ENCODE data around the gene PLA2G4A.

Gene PLA2G4A

GRCh38 chr1:186792870-186793581 is 35.7 kb upstream of the PLA2G4A start:
- DNase-seq (ENCODE audit: low read depth in 1 of 2, low spot score in 1 of 2), result no peak
- no peak for TF ChIP-seq GABPA (IDR thresholded peaks at IDR 0.05; ENCODE audit: low read depth)
- TF ChIP-seq SPI1 (IDR thresholded peaks at IDR 0.05; ENCODE audit: borderline replicate concordance, low read depth), result no peak
- no peak for TF ChIP-seq CTCF (IDR thresholded peaks at IDR 0.05; ENCODE audit: insufficient read depth, low read length)
- TF ChIP-seq POLR2AphosphoS5 (IDR thresholded peaks at IDR 0.05; ENCODE audit: low read depth), result no peak
- TF ChIP-seq, protein P1, sequence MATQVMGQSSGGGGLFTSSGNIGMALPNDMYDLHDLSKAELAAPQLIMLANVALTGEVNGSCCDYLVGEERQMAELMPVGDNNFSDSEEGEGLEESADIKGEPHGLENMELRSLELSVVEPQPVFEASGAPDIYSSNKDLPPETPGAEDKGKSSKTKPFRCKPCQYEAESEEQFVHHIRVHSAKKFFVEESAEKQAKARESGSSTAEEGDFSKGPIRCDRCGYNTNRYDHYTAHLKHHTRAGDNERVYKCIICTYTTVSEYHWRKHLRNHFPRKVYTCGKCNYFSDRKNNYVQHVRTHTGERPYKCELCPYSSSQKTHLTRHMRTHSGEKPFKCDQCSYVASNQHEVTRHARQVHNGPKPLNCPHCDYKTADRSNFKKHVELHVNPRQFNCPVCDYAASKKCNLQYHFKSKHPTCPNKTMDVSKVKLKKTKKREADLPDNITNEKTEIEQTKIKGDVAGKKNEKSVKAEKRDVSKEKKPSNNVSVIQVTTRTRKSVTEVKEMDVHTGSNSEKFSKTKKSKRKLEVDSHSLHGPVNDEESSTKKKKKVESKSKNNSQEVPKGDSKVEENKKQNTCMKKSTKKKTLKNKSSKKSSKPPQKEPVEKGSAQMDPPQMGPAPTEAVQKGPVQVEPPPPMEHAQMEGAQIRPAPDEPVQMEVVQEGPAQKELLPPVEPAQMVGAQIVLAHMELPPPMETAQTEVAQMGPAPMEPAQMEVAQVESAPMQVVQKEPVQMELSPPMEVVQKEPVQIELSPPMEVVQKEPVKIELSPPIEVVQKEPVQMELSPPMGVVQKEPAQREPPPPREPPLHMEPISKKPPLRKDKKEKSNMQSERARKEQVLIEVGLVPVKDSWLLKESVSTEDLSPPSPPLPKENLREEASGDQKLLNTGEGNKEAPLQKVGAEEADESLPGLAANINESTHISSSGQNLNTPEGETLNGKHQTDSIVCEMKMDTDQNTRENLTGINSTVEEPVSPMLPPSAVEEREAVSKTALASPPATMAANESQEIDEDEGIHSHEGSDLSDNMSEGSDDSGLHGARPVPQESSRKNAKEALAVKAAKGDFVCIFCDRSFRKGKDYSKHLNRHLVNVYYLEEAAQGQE (IDR thresholded peaks at IDR 0.05; ENCODE audit: insufficient replicate concordance, low read depth), result no peak
- H3K27ac ChIP-seq (replicated peaks), result no peak overlapping the region
- H3K27me3 ChIP-seq (ENCODE audit: insufficient read depth, poor library complexity, severe bottlenecking), result no peaks in the 10 kb centered on the region
- H3K4me3 ChIP-seq (replicated peaks; ENCODE audit: insufficient read depth, low read length), result no peak overlapping the region

DNA sequence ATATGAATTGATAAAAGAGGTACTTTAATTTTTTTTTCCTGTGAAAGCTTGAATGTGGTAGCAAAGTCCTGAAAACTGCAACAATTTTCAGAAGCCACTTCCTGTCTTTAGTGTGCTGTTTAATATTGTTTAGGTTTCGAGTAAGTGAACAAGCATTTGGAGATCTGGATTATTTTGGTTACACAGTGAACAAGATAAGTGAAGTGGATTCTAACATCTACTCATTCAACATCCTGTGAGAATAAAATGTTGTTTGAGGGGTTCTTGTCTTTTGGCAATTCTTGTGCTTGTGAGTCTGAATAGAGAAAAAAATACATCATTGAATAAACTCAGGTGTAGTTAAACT is 35.2 kb upstream of the PLA2G4A start:
- Histone ChIP-seq H3K27ac (replicated peaks) (no peak overlapping the region), H3K27me3 (ENCODE audit: insufficient read depth, poor library complexity, severe bottlenecking) (no peaks in the 10 kb centered on the region), H3K4me3 (replicated peaks; ENCODE audit: insufficient read depth, low read length) (no peak overlapping the region)
- no peak for TF ChIP-seq POLR2AphosphoS5 (IDR thresholded peaks at IDR 0.05; ENCODE audit: low read depth)
- TF ChIP-seq CTCF (IDR thresholded peaks at IDR 0.05; ENCODE audit: insufficient read depth, low read length), result no peak
- DNase-seq (ENCODE audit: low read depth in 1 of 2, low spot score in 1 of 2), result no peak

GRCh38 chr1:186798960-186799688 is 29.6 kb upstream of the PLA2G4A start:
- no peak for DNase-seq (ENCODE audit: low read depth in 1 of 2, low spot score in 1 of 2)
- no peak overlapping the region for H3K27ac ChIP-seq (replicated peaks)
- no peak overlapping the region for H3K4me3 ChIP-seq (replicated peaks; ENCODE audit: insufficient read depth, low read length)
- no peak for TF ChIP-seq POLR2AphosphoS5 (IDR thresholded peaks at IDR 0.05; ENCODE audit: low read depth)
- TF ChIP-seq SPI1 (IDR thresholded peaks at IDR 0.05; ENCODE audit: borderline replicate concordance, low read depth), result no peak
- TF ChIP-seq GABPA (IDR thresholded peaks at IDR 0.05; ENCODE audit: low read depth), result no peak
- no peak for TF ChIP-seq CTCF (IDR thresholded peaks at IDR 0.05; ENCODE audit: insufficient read depth, low read length)
- no peaks in the 10 kb centered on the region for H3K27me3 ChIP-seq (ENCODE audit: insufficient read depth, poor library complexity, severe bottlenecking)

DNA sequence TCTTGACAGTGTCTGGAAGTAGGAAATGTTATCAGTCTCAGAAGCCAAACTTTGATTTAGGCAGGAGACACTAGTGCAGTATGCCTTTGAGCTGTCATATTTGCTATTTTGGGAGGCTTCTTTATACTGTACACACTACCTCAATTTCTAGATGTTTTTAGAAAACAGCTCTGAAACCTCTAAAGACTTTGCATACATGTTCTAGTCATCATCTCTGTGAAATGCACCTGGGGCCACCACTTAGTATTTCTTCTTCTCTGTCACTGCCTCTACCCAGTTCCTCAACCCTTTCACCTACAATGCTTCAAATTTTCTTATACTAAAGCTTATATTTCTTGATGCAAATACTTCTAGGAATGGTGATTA is 29.1 kb upstream of the PLA2G4A start:
- H3K27ac ChIP-seq (replicated peaks), result no peak overlapping the region
- TF ChIP-seq GABPA (IDR thresholded peaks at IDR 0.05; ENCODE audit: low read depth) (no peak), CTCF (IDR thresholded peaks at IDR 0.05; ENCODE audit: insufficient read depth, low read length) (no peak), POLR2AphosphoS5 (IDR thresholded peaks at IDR 0.05; ENCODE audit: low read depth) (no peak), SPI1 (IDR thresholded peaks at IDR 0.05; ENCODE audit: borderline replicate concordance, low read depth) (no peak)
- TF ChIP-seq, protein P1 (IDR thresholded peaks at IDR 0.05; ENCODE audit: insufficient replicate concordance, low read depth), result no peak
- no peak overlapping the region for H3K4me3 ChIP-seq (replicated peaks; ENCODE audit: insufficient read depth, low read length)
- H3K27me3 ChIP-seq (ENCODE audit: insufficient read depth, poor library complexity, severe bottlenecking), result no peaks in the 10 kb centered on the region
- DNase-seq (ENCODE audit: low read depth in 1 of 2, low spot score in 1 of 2), result no peak
